ENCODE results near the gene IQCN. TPM values are rescaled to one million over a fixed set of nuclear protein-coding genes. Genes with fewer than 3 reads are reported as not detected.

Gene IQCN
- total and polyA plus RNA-seq, 10 of the 15 experiments (the other 5 are each of a cell fraction or from before 2014, with no cell fraction given), result 0.01 to 0.54 (median 0.23) TPM; not detected in 3

DNA sequence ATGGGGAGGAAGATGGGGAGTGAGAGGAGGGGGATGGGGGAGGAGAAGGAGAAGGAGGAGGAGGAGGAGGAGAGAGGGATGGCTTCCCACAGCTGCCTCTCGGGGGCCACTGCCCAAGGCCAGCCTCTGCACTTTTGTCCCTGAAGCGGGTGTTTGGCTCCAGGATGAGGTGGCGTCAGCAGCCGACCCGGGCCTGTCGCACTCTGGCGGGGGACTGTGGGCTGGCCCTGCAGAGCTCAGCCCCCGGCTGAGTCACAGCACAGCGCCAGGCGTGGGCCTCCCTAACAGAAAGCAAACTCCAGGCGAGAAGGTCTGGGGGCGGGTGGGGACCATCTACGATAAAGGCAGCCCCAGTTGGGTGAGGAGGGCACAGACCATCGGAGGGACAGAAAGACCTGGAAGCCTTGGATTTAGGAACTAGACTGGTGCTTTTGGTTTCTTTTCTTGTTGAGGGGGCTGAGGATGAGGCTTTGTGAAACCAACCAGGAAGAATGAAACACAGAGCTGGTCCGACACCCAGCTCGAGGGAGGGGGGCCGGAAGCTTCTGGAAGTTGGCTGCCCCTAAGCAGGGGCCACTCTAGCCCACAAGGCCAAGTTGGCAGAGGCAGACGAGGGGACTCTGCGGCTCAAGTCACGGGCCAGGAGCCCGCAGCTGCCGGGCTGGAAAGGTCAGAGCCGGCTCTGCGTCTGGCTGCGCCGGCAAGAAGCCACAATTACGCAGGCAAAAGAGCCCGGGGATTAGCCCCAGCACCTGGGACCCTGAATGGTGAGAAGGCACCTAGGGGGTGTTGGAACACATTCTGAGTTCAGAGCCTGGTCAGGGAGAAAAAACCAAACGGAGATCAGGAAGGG lies 30.4 kb upstream of the IQCN start:
- TSS peak; percentile 70 for BruUV-seq (replicated peaks)
- peaks cover 22% of the 10 kb centered on the region for H3K4me1 ChIP-seq (ENCODE audit: control insufficient read depth, insufficient read depth, low read length)
- H2AFZ ChIP-seq (ENCODE audit: control insufficient read depth, low read depth, low read length), result peak overlapping the region; percentile 20; the same call in 1 of the 2 replicates
- TF ChIP-seq RCOR1 (conservative IDR thresholded peaks at IDR 0.05; ENCODE audit: low read depth, low read length), result no peak
- peak; percentile 29; the same call in 2 of the 3 replicates for TF ChIP-seq POU2F2 (IDR thresholded peaks at IDR 0.05; ENCODE audit: borderline replicate concordance, low read depth, low read length)
- TF ChIP-seq RUNX3 (IDR thresholded peaks at IDR 0.05; ENCODE audit: low read length), result peak; percentile 54; the same call in 1 of the 2 replicates
- peak; percentile 83; the same call in 1 of the 2 replicates for TF ChIP-seq ZBED1 (IDR thresholded peaks at IDR 0.05; ENCODE audit: borderline replicate concordance)
- TF ChIP-seq EGR1 (IDR thresholded peaks at IDR 0.05; ENCODE audit: borderline replicate concordance in 1 of 2, low read depth in 2 of 2, low read length in 2 of 2), result peak in 1 of 2 experiments; percentile 75; a peak in 2 of 3 replicates
- TF ChIP-seq EZH2 (IDR thresholded peaks at IDR 0.05; ENCODE audit: borderline replicate concordance, control insufficient read depth, low read depth, low read length), result no peak
- TF ChIP-seq ZNF384 (IDR thresholded peaks at IDR 0.05; ENCODE audit: borderline replicate concordance, low read depth, low read length), result no peak
- peak; percentile 84 for TF ChIP-seq GATAD2B (conservative IDR thresholded peaks at IDR 0.05; ENCODE audit: low read depth)
- TF ChIP-seq BHLHE40 (IDR thresholded peaks at IDR 0.05; ENCODE audit: borderline replicate concordance in 1 of 2, low read depth in 2 of 2, low read length in 1 of 2), result peak; percentile 87 to 93
- TF ChIP-seq, protein P1, sequence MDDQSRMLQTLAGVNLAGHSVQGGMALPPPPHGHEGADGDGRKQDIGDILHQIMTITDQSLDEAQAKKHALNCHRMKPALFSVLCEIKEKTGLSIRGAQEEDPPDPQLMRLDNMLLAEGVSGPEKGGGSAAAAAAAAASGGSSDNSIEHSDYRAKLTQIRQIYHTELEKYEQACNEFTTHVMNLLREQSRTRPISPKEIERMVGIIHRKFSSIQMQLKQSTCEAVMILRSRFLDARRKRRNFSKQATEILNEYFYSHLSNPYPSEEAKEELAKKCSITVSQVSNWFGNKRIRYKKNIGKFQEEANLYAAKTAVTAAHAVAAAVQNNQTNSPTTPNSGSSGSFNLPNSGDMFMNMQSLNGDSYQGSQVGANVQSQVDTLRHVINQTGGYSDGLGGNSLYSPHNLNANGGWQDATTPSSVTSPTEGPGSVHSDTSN (IDR thresholded peaks at IDR 0.05; ENCODE audit: insufficient replicate concordance, low read depth, low read length), result no peak
- TF ChIP-seq, protein P2, sequence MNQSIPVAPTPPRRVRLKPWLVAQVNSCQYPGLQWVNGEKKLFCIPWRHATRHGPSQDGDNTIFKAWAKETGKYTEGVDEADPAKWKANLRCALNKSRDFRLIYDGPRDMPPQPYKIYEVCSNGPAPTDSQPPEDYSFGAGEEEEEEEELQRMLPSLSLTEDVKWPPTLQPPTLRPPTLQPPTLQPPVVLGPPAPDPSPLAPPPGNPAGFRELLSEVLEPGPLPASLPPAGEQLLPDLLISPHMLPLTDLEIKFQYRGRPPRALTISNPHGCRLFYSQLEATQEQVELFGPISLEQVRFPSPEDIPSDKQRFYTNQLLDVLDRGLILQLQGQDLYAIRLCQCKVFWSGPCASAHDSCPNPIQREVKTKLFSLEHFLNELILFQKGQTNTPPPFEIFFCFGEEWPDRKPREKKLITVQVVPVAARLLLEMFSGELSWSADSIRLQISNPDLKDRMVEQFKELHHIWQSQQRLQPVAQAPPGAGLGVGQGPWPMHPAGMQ (IDR thresholded peaks at IDR 0.05; ENCODE audit: borderline replicate concordance), result peak; percentile 47; the same call in 1 of the 2 replicates
- TF ChIP-seq ZZZ3 (IDR thresholded peaks at IDR 0.05; ENCODE audit: control insufficient read depth, insufficient read length, low read depth), result no peak
- peak; percentile 67 to 71 for TF ChIP-seq IKZF2 (IDR thresholded peaks at IDR 0.05)
- TF ChIP-seq, protein P3, sequence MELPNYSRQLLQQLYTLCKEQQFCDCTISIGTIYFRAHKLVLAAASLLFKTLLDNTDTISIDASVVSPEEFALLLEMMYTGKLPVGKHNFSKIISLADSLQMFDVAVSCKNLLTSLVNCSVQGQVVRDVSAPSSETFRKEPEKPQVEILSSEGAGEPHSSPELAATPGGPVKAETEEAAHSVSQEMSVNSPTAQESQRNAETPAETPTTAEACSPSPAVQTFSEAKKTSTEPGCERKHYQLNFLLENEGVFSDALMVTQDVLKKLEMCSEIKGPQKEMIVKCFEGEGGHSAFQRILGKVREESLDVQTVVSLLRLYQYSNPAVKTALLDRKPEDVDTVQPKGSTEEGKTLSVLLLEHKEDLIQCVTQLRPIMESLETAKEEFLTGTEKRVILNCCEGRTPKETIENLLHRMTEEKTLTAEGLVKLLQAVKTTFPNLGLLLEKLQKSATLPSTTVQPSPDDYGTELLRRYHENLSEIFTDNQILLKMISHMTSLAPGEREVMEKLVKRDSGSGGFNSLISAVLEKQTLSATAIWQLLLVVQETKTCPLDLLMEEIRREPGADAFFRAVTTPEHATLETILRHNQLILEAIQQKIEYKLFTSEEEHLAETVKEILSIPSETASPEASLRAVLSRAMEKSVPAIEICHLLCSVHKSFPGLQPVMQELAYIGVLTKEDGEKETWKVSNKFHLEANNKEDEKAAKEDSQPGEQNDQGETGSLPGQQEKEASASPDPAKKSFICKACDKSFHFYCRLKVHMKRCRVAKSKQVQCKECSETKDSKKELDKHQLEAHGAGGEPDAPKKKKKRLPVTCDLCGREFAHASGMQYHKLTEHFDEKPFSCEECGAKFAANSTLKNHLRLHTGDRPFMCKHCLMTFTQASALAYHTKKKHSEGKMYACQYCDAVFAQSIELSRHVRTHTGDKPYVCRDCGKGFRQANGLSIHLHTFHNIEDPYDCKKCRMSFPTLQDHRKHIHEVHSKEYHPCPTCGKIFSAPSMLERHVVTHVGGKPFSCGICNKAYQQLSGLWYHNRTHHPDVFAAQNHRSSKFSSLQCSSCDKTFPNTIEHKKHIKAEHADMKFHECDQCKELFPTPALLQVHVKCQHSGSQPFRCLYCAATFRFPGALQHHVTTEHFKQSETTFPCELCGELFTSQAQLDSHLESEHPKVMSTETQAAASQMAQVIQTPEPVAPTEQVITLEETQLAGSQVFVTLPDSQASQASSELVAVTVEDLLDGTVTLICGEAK (IDR thresholded peaks at IDR 0.05; ENCODE audit: borderline replicate concordance), result peak; percentile 42; the same call in 1 of the 2 replicates

More for the DNA sequence above, 30.4 kb upstream of the IQCN start:
- H3K27ac ChIP-seq (ENCODE audit: control insufficient read depth, insufficient read depth), result peak overlapping the region; percentile 97
- POLR2A ChIA-PET, result interaction anchor here (0.6 to 5.8 kb wide), 17 partner anchors 9 to 132 kb away, joined by 3 to 196 read pairs (median 5); partner anchors contain the start of genes JUND and LSM4
- ATAC-seq, result peak; percentile 79
- no peaks in the 10 kb centered on the region for H4K20me1 ChIP-seq (ENCODE audit: control insufficient read depth, insufficient read depth)
- peak; percentile 62 for FAIRE-seq
- H3K36me3 ChIP-seq (ENCODE audit: control insufficient read depth in 2 of 2, insufficient read depth in 2 of 2, low read length in 1 of 2), result peaks cover 3 to 18% of the 10 kb centered on the region in 2 experiments; a peak in 3 of 4 replicates
- no peaks in the 10 kb centered on the region for H3K27me3 ChIP-seq (replicated peaks in 1 of 2; ENCODE audit: control insufficient read depth in 2 of 2, insufficient read depth in 2 of 2, low read length in 1 of 2)
- SMC1A ChIA-PET (ENCODE audit: uncharacterized antibody, unreplicated experiment), result interaction anchor here (0.6 to 4.0 kb wide), 11 partner anchors 12 to 110 kb away, joined by 3 to 63 read pairs (median 5); partner anchors contain the start of genes JUND and LSM4
- CTCF ChIA-PET, result interaction anchor here (0.6 to 5.3 kb wide), 11 partner anchors 12 to 285 kb away, joined by 3 to 122 read pairs (median 4); partner anchors contain the start of genes JUND and LSM4
- H3K4me2 ChIP-seq (ENCODE audit: control insufficient read depth, insufficient read depth), result peak overlapping the region; percentile 98
- H3K9me3 ChIP-seq (replicated peaks; ENCODE audit: control insufficient read depth, insufficient read depth, low read length), result no peaks in the 10 kb centered on the region
- DNase-seq (ENCODE audit: low read depth, low spot score), result no peak
- WGBS (ENCODE audit: insufficient coverage, insufficient replicate concordance, low lambda C conversion rate, missing lambda C conversion rate), result under 1% methylated on average over 29 of the region's 29 CpGs
- intact Hi-C loops (cut with micrococcal nuclease; ENCODE audit: unreplicated experiment), result loop anchor here (1.0 kb wide), 3 partner anchors 14 to 25 kb away; no protein-coding TSS in a partner anchor
- H3K79me2 ChIP-seq (ENCODE audit: control insufficient read depth, insufficient read depth, low read length), result peaks cover 20% of the 10 kb centered on the region
- H3K4me3 ChIP-seq, result peak overlapping the region; percentile 89
- peak overlapping the region; percentile 88 for H3K9ac ChIP-seq (ENCODE audit: control insufficient read depth, insufficient read depth, low read length)
- RAD21 ChIA-PET (ENCODE audit: unreplicated experiment), result interaction anchor here (1.0 to 5.0 kb wide), 15 partner anchors 11 to 134 kb away, joined by 3 to 135 read pairs (median 4); partner anchors contain the start of genes JUND and LSM4
- in situ Hi-C loops (cut with MboI), result no loop called here
